ENCODE data around the gene AGPAT2.

The AGPAT2 gene

DNA sequence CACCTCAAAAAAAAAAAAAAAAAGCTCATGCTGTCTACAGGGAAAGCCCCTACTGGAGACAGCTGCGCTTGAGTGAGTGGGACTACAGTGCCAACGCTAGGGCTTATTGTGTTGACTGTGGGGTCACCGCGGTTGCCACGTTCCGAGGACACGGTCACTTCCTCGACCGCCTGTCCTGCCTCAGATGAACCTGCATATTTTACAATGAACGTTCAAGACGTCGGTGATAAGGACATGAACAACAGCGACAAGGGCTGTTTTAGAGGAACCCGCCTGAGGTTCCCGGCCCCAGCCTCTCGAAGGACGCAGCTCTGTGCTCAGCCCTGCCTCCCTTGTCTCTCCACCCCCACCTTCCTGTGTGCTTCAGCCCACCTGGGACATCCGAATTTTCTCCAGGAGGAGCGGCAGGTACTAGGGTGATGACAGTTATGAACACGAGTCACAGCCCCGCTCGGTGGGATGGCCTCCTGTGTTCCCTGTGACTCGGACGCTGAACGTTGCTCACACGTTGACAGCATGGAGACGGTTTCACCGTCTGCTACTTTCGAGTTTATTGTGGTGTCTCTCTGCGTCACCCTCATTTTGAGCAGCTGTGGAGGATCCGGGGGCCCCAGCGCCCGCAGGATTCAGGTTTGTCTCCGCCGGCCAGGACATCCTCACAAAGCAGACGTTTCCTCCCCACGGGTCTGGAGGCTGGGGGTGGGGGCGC, 13.9 kb upstream of the AGPAT2 start:
- no peak for DNase-seq

DNA sequence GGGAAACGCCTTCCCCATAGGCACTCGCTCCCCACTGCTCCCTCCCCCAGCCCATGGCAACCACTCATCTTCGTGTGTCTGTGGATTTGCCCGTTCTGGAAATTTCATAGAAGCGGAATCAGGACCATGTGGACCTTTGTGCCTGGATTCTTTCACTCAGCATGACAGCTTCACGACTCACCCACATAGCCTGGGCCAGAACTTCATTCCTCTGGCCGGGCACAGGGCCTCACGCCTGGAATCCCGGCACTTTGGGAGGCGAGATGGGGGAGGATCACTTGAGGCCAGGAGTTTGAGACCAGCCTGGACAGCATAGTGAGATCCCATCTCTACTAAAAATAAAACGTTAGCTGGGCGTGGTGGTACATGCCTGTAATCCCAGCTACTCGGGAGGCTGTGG, 13.0 kb upstream of the AGPAT2 start:
- DNase-seq: peak; percentile 24

DNA sequence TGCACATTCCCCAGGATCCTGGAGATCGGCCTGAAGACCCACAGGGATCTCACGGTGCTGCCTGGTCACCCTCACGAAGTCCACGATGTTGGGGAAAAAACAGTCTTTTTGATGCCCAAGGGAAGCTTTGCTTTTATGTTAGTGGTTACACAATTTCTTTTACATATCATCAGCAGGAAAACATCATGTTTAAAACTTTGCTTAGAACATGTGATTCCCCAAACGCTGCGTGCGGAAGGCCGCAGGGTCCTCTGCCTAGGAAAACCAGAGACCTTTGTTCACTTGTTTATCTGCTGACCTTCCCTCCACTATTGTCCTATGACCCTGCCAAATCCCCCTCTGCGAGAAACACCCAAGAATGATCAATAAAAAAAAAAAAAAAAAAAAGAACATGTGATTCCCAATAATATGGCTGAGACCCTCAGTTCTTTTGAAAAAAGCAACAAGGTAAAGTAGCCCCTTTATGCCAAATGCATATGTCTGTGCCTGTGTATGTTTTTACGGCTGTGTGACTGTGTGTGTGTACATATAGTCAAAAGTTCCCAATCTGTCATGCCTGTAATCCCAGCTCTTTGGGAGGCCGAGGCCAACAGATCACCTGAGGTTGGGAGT, 11.5 kb upstream of the AGPAT2 start:
- no peak for DNase-seq

DNA sequence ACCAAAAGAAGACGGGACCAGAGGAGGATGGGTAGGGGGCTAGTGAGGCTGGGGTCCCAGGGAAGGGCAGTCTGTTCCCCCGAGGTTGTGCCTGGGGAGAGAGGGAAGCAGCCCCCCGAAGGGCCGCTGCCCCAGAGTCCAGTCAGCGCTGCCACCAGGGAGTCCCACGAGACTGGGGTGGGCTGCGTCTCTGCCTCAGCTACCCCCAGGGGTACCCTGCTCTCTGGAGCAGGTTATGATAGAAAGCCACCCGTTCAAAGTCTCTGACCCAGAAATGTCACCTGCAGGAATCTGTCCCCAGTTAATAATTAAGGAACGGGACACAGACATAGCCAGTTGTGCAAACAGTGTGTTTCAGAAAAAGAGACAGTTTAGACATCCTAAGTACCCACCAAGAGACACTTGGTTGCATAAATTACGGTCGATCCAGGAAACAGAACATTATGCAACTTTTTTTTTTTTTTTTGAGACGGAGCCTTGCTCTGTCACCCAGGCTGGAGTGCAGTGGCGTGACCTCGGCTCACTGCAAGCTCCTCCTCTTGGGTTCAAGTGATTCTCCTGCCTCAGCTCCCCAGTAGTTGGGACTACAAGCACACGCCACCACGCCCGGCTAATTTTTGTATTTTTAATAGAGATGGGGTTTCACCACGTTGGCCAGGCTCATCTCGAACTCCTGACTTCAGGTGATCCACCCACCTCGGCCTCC, 10.7 kb upstream of the AGPAT2 start:
- no peak for DNase-seq

DNA sequence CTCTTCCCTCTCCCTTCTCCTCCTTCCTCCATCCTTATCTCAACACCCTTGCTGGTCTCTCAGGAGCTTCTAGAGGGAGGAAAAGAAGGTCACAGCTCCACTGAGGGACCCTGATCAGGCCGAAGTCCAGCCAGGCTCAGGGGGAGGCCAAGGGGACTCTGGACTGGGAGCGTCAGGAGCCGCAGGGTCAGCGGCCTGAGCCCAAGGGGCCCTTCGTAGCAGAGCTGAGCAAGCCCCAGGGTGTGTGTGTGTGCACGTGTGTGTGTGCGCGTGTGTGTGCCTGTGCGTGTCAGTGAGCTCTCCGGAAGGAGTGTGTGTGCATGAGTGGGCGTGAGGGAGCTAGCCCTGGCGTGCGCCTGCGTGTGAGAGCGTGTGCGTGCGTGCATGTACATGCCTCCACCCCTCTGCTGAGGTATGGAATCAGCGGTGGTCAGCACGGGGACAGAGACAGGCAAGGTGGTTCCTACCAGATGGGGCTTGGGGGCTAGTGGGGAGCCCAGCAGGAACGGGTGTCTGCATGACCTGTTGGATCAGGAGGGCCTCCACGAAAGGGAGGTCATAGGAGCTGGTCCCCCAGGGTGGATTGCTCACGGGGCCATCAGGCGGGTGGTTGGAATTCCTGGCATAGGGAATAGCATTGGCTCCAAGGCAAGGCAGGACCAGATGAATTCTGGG, 10.0 kb upstream of the AGPAT2 start:
- no peak for DNase-seq

DNA sequence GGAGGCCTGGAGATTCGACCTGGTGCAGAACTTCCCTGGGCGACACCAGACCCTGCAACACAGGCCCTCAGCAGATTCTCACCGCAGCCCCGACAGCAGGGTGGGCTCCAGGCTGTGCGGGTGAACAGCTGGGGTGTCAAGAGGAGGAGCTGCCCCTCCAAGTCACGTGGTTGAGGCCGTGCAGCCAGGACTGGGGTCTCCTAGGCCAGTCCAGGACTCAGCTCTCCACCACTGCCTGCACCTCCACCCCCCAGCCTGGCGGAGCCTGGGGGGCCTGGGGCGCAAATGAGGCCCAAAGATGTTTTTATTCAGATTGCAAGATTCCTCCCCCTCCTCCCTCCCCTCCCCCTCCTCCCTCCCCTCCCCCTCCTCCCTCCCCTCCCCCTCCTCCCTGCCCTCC, 9.2 kb upstream of the AGPAT2 start:
- no peak for DNase-seq

DNA sequence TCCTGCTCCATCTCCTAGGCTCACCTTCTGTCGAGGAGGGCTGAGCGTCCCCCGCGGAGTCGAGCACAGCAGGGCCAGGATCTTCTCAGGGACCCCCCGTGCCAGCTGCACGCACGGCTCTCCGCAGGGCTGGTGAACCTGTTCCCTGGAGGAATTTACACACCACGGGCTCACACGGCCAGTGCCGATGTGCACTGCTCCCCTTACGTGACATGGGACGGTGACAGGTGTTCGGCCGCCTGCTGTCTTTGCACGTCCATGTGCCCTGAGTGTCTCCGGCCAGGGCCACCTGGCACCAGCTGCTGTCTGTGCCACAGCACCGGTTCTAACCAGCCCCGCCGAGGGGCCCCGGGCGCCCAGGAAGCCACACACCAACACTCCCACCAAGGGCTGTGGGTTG, 8.7 kb upstream of the AGPAT2 start:
- DNase-seq: no peak

DNA sequence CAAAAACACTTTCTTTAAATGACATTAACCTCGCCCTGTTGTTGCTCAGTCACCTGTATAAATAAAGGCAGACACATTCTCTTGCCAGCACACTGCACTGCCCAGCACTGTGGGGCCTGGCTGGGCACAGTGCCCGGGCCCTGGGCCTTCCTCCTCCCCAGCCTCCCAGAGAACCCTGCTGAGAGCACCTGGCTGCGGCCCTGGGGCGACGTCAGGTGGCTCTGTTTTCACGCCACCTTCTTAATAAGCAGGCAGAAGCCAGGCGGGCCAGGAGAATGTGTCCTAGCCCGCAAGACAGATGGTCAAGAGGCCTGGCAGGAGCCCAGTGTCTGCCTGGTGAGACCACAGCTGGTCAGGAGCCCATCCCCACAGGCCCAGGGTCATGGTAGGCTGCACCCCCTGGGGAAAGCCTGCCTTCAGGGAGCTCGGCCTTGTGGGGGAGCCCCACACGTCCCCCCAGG, 8.2 kb upstream of the AGPAT2 start:
- DNase-seq: no peak

DNA sequence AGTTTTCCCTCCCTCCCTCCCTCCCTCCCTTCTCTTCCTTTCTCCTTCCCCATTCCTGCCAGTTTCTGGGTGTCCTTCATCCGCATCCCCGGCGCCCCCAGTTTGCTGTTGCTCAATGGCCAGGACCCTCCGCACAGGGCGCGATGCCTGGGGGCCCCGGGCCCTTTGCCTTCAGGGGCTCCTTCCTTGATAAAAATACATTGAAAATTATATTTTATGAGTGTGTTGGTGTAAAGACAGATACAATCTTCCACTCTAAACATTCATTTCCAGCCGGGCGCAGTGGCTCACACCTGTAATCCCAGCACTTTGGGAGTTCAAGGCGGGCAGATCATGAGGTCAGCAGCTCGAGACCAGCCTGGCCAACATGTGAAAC, 7.6 kb upstream of the AGPAT2 start:
- no peak for DNase-seq

DNA sequence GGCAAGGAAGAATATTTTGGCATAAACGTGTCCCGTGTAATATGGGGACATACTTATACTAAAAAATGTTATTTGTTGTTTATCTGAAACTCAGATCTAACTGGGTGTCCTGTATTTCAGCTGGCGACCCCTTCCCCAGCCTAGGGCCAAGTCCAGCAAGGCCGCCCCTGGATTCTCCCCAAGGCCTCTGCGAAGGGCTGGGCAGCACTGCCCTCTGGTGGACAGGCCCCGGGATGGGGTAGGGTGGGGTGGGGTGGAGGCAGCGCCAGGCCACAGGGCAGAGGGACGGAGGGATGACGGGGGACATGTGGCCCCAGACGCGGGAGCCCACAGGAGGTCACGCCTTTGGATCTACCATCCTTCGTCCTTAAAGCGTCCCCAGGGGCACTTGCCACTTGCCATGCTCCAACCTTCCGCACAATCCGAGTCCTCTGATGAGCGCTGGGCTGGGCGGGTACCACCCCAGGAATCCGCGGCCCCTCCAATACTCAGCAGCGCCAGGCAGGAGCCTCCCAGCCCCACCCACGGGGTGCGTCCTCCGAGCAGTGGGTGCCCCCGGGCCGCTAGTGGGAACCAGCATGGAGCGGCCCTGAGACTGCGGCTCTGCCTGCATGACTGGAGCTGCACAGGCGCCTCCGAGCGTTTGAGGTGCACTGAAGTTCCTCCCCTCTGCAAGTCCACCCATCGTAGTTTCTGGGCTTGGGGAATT, 7.1 kb upstream of the AGPAT2 start:
- DNase-seq: peak; percentile 23

DNA sequence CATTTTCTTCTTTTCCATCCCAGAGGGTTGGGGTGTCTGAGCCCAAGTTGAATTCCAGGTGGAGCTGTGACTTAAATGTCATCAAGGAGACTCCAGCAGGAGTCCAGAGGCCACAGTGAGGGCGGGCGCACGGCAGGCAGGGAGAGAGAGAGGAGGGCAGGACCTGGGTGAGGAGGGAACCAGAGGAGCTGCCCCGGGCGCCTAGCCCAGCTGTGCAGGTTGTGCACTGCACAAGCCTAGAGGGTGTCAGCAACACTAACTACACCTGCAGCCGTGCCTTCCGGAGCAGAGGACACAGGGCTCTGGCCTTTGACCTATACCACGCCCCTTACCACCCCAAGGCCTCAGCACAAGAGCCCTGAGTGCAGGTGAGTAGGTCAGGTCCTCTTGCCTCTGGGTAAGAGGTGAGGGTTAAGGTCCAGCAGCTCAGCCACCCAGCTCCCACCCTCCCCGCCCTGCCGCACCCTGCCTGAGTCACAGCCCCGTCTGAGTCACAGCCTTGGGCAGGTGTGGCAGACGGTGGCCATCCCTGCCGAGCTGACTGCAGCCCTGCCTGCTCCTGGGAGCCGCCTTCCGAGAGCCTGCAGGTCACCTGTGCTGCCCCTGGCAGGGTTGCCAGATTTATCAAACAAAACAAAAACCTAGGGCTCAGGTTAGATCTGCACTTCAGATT, 6.4 kb upstream of the AGPAT2 start:
- DNase-seq: no peak

DNA sequence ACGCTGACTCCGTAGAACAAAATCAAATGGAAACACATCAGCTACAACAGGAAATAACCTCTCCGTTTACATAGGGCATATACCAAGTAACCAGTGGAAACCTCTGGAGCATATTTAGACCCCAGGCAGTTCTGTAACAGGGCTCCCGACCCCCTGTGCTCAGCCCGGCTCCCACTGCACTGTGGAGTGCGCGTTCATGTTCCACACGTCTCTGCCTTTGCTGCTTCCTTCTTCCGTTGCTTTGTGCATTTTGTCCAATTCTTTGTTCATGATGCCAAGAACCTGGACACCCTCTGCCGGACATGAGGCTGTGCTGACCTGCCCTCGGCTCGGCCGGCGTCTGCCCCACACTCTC, 5.9 kb upstream of the AGPAT2 start:
- no peak for DNase-seq

DNA sequence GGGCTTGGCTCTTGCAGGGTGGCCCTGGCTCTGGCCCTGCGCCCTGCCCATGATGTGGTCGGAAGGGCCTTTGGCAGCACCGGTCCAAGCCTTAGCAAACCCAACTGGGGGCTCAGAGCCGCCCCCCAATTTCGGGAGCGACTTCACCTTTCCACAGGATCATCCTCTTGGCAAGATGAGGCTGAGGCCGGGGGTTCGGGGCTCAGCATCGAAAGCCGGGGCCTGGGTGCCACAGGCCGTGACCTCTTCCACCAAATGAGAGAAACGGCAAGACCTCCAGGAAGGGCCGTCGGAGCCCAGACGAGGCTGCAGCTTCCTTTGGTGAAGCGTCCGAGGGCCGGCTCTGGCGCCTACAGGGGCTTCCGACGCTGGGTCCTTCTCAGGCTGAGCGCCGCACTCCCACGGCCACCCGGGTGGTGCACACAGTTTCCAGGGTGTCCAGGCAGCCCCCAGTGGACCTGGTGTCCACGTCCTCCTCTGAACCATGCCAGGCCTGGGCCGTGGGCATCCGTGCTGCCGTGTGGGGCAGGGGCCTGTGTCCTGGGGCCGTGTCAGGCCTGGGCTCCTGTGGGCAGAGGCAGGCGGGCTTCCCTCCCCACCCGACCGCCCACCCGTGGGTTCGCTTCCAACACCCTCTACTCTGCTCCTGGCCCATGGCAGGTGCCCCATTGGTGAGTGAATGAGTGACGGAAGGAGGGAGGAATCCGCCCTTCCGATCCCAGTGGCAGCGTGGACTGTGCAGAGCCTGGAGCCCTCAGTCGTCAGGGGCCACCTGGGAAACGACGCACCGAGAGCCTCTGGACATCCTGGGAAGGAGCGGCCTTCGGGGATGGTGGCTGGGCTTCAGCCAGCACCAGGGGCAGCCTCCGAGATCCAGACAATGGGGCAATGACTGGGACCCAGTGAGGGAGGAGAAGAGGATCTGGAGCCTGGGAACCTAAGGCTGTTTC, 5.2 kb upstream of the AGPAT2 start:
- DNase-seq: no peak

DNA sequence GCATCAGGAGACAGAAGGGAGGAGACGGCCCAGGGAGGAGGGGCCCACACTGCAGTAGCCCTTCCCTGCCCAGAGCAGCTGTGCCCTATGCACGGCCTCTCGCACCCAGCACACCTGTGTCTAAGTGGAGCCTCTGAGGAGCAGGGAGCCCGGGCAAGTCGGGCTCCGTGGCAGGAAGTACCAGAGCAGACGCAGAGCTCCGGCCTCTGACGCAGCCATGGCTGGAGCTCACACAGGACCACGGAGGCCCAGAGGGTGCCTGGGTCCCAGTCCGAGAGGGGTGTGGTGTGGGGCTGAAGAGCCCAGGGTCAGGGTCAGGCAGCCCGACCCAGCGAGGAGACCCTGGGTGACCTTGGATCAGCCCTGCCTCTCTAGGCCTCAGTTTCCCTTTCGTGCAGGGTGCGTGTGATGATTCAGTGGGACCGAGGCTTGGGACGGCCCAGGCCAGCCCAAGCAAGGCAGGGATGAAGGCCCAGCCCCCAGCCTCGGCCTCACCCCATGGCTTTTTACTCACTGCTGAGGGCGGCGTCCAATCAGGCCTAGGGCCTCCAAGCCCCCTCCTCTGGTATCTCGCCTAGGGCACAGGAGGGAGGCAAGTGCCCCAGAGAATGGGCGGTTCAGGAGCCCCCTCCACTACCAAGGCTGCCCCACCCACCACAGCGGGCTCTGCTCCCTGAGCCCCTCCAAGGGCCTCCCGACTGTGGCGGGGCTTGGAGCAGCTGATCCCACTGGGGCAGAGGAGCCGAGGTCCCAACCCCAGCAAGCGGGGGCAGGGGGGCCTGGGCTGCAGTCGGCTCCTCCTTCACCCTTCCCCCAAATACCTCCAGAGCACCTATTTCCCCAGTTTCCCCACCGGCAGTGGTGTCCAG, 4.3 kb upstream of the AGPAT2 start:
- no peak for DNase-seq

DNA sequence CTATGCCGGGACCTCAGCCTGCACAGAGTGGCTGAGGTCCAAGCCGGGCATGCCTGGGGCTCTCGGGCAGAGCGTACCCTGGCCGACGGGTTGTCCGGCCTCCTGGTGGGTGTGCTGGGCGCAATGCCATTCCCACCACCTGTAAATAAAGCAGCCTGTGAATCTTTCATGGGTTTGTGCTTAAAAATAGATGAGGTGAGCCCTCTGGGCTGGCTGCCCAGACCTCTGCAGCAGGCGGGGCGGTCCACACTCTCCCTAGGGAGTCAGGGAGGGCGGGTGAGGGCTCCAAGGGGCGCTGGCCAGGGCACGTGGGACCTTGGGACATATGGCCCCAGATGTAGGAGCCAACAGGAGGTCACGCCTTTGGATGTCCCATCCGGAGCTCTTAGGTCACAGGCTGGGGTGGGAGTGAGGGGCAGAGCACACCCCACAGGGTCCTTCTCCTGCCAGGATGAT, 3.6 kb upstream of the AGPAT2 start:
- DNase-seq: no peak

DNA sequence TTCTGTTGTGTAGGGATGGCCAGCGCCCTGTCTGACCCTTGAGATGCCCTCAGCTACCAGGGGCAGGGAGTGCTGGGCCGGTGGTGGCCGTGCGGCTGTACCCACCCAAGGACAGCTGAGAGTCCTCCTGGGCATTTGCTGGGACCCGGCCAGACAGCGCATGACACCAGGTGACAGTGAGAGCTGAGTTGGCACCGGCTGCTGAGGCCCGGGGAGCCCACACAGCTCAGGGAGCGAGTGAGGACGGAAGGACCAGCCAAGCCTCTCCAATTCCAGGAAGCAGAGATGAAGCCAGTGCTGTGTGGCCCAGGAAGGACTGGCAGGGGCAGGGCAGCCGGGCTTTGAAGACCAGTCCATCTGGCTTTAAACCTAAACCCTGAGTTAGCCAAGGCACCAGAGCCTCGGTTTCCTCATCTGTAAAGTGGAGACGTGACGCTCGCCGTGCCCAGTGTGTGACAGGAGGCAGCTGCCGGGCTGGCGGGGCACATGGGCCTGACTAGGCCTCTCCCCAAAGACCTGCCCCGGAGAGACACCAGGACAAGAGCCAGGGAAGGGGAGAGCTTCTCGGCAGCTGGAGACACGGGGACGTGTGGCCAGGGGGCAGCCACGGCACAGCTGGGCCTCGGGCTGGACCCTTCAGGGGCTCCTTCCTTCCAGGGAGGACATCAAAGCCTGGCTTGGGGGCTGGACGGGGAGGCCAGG, 3.0 kb upstream of the AGPAT2 start:
- no peak for DNase-seq

DNA sequence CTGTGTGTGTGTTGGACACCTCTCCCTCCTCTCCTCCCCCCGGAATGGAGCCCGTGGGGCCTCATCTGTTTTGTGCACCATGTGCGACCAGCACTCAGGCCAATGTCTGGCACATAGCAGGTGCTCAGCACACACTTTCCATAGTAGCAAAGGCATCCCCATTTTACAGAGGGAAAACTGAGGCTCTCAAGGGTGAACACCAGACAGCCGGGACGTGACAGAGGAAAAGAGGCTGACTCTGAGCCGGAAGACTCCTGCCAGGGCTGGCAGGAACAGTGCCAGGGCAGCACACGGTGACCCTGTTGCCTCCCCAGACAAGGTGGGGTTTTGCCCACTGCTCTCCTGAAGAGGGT, 1.8 kb upstream of the AGPAT2 start:
- no peak for DNase-seq

DNA sequence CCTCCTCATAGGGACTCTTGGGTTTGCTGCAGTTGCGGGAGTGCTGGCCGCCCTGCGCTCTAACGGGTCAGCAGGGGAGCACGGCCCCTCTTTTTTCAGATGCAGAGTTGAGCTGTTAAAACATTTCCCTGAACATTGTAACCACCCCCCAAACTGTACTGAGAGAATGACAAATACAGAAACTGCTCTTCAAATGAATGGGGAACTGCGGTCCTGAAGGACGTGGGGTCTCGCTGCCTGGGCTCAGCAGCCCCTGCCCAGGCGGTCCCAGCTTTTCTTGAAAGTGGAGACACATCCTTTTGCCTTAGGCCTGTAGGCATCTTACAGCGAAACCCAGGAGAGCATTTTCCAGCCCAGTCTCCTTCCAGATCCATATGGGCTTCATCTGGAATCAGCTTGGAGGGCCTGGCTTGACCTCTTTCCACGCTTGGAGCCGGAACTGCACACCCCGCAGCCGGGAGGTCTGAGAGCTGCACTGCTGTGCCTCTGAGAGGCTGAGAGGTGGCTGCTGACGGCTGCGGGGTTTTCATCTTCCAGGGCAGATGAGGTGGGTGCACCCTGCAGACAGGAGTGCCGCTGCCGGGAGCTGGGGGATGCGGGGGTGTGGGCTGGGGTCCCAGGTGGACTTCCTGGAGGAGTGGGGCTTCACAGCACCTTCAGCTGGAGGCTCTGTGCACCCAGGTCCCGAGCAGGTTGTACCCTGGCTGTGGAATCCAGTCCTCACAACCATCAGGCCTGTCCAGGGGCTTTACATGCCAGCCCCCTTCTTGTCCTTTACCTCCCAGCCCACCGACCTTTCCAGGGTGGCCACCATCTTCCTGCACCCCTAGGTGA, 1.2 kb upstream of the AGPAT2 start:
- no peak for DNase-seq

Measured in fibroblast of skin of back (primary cell).